Dedifferentiated amniotic fluid mesenchymal stem cell (primary cell): ENCODE data around the gene STIMATE.

Experiments used
- DNase-seq: peaks from one replicate; pipeline ENCODE4 v3.0.0-alpha.2; 2016; ENCODE audit errors: extremely low spot score

STIMATE gene

GRCh38 chr3:52866427-52866826 lies 30.9 kb downstream of the STIMATE start:
- no peak for DNase-seq

- DNase-seq = no peak
Observed at GRCh38 chr3:52865994-52866393, 31.4 kb downstream of the STIMATE start.

- DNase-seq = no peak
Observed at GRCh38 chr3:52860424-52860768, 37.0 kb downstream of the STIMATE start.

GRCh38 chr3:52859686-52860423 lies 37.5 kb downstream of the STIMATE start:
- DNase-seq = no peak

GRCh38 chr3:52857864-52858263 lies 39.5 kb downstream of the STIMATE start:
- no peak for DNase-seq

- no peak for DNase-seq
Observed at GRCh38 chr3:52857133-52857532, 40.2 kb downstream of the STIMATE start.

- no peak for DNase-seq
Observed at GRCh38 chr3:52856666-52857065, 40.7 kb downstream of the STIMATE start.

GRCh38 chr3:52854013-52854412 lies 43.3 kb downstream of the STIMATE start:
- no peak for DNase-seq

- DNase-seq = no peak
Observed at GRCh38 chr3:52852419-52852818, 44.9 kb downstream of the STIMATE start.

GRCh38 chr3:52851348-52851747 lies 46.0 kb downstream of the STIMATE start:
- no peak for DNase-seq

- DNase-seq = no peak
Observed at GRCh38 chr3:52849656-52850055, 47.7 kb downstream of the STIMATE start.

- no peak for DNase-seq
Observed at GRCh38 chr3:52848617-52849016, 48.7 kb downstream of the STIMATE start.

GRCh38 chr3:52847726-52848125 lies 49.6 kb downstream of the STIMATE start:
- DNase-seq = no peak

- DNase-seq = no peak
Observed at GRCh38 chr3:52847241-52847640, 50.1 kb downstream of the STIMATE start.

- DNase-seq = no peak
Observed at GRCh38 chr3:52846432-52846965, 50.8 kb downstream of the STIMATE start.

- no peak for DNase-seq
Observed at GRCh38 chr3:52845691-52846431, 51.5 kb downstream of the STIMATE start.

GRCh38 chr3:52845157-52845556 lies 52.2 kb downstream of the STIMATE start:
- no peak for DNase-seq

- no peak for DNase-seq
Observed at GRCh38 chr3:52844290-52844975, 52.9 kb downstream of the STIMATE start.

- DNase-seq = no peak
Observed at GRCh38 chr3:52843881-52844280, 53.5 kb downstream of the STIMATE start.

GRCh38 chr3:52843108-52843865 lies 54.1 kb downstream of the STIMATE start:
- no peak for DNase-seq

- no peak for DNase-seq
Observed at GRCh38 chr3:52842424-52842823, 54.9 kb downstream of the STIMATE start.

- DNase-seq = no peak
Observed at GRCh38 chr3:52841981-52842340, 55.4 kb downstream of the STIMATE start.
